Superior temporal gyrus (tissue), 1 donor: ENCODE results near the gene PWWP2B.
"Not testable (repeated sequence)": the region's sequence is repeated elsewhere in the genome, so short reads cannot be mapped to it uniquely, and the experiment has no call there.

Source experiments
- DNase-seq: peaks from one replicate; pipeline ENCODE4 v3.0.0-alpha.2; 2016; ENCODE audit errors: extremely low spot score

Gene PWWP2B

GRCh38 chr10:132433671-132434340 is 36.8 kb downstream of the PWWP2B start:
- DNase-seq = no peak

DNA sequence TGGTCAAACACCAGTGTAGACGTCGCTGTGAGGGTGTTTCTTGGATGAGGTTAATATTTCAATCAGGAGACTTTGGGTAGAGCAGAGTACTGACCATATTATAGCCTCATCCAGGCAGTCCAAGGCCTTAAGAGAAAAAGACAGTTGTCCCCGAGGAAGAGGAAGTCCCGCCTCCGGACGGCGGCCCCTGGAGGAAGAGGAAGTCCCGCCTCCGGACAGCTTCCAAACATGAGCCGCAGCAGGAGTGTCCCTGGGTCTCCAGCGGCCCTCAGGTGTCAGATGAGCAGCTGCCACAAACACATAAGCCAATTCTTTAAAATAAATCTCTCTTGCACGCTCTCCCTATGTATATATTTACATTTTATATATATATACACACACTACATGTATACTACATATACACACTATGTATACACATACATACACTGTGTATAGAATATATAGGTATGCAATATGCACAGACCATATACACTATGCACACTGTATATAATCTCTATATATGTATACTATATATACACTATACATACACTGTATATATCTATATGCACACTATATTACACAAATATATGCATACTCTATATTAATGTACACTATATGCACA is 37.5 kb downstream of the PWWP2B start:
- no peak for DNase-seq

GRCh38 chr10:132435320-132435719 is 38.3 kb downstream of the PWWP2B start:
- DNase-seq = not testable (repeated sequence)

GRCh38 chr10:132436096-132436495 is 39.1 kb downstream of the PWWP2B start:
- DNase-seq = not testable (repeated sequence)

- DNase-seq = no peak
Observed at GRCh38 chr10:132436861-132437410, 39.9 kb downstream of the PWWP2B start.

DNA sequence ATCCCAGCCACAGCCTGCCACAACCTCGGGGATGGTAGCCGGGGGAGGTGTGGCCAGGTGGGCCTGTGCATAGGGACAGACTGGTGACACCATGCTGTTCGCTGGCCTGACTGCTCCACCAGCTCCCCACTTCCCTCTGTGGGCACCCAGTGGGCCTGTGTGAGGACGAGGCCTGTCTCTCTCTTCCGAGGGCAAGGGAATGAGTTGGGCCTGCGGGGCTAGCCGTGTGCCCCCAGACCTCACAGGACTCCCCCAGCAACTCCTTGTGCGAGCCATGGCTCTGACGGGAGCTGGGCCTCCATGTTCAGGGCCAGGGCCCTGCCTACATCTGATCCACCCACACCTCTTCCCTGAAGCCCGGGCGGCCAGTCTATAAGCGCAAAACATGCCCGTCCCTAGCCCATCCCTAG is 40.5 kb downstream of the PWWP2B start:
- DNase-seq = no peak

GRCh38 chr10:132438091-132439024 is 41.4 kb downstream of the PWWP2B start:
- DNase-seq = no peak

DNA sequence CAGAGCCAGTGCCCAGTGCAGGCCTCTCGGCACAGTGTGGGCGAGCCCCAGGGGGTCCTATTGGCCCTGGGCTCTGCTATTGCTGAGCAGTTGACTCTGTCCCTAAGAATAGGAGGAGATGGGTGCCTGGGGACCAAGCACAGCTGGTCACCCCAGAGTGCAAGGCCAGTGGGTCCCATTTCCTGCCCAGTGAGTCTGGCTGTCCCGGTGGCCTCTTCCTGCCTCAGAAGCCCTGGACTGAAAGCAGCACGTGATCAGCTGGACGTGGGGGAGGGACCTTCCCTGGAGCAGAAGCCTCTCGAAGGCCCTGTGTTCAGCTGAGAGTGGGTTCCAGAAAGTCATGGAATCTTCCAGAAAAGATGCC is 42.0 kb downstream of the PWWP2B start:
- DNase-seq = no peak

- DNase-seq = no peak
Observed at GRCh38 chr10:132439424-132440163, 42.6 kb downstream of the PWWP2B start.

DNA sequence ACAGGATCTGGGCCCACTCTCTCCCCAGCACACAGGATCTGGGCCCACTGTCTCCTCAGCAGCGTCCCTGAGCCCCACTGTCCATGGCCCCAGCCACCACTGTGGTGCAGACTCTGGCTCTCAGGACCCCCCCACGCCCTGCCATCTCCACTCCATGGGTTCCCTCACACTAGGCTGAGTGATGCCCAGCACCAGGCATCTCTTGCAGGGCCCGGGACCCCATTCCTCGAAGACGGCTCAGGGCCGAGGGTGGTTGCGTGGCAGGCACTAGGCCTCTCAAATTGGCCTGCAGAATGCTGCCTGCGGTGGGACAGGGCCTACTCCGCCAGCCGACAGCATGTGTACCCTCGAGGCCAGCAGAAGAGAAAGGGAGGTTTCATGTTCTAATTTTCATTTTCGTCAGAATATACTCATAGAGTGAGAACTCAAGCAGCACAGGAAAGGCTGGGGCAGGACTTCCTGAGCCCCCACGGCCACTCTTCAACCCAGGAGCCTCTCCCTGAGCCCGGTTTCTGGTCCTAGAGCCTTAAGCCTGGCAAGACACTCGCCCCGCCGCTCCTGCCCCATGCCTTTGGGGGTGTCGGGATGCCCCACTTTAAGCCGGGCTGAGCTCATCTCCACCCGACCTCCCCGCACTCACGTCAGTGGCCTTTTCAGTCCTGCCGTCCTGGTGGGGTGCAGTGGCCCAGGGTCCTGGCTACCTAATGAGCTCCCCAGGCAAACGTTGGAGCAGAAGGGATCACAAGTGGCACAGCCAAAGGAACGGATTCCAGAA is 44.0 kb downstream of the PWWP2B start:
- DNase-seq = no peak

- DNase-seq = no peak
Observed at GRCh38 chr10:132441818-132442524, 45.0 kb downstream of the PWWP2B start.

DNA sequence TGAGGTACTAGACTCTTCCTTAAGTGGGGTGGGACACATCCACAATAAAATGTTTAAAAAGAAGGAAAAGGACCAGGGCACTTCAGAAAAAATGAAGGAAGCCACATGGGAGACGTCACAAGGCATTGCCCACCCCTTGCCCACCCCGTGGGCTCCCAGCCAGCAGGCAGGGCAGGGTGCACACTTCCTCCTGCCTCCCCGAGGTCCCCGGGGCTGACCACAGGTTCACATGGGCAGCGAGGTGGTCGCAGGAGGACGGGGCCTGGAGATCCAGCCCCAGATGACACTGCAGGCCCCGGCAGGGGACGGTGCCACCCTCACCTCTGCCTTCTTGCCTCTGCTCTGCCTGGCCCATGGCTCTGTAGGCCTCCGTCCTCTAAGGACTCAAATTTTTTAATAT is 45.6 kb downstream of the PWWP2B start:
- no peak for DNase-seq

DNA sequence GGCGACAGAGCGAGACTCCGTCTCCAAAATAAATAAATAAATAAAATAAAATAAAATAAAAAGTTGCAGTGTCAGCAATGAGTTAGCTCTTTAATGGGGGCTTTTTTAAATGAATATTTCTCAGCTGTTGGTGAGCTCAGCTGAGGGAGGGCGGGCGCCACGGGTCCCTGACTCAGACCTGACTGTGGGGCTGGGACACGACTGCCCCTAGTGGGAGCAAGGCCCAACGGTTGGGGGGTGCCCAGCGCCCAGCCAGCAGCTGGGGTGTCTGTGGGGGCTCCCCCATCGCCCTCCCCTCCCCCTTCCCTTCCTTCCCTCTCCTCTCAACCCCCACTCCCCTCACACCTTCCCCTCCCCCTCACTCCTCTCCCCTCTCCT is 46.6 kb downstream of the PWWP2B start:
- no peak for DNase-seq

GRCh38 chr10:132443983-132444876 is 47.2 kb downstream of the PWWP2B start:
- no peak for DNase-seq

DNA sequence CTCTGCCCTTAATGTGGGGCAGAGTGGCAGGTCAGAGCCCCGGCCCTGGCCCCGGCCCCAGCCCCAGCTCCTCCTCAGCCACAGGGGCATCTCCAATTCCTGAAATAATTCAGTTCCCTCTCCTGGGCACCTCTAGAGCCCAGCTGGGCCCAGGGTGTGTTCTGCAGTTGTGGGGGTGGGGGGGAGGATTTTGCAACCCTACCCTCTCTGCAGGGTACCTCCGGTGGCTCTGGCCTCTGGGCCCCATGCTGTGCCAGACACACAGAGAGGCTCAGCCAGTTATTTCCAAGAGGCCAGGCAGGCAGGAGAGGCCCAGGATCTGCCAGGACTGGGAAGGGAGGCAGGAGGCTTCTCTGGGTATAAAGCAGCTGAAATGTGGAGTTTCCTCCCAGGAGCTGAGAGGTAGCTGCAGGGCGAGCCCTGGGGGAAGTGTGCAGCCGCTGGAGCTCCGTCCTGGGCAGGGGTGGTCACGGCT is 47.9 kb downstream of the PWWP2B start:
- DNase-seq = no peak

GRCh38 chr10:132445516-132446194 is 48.7 kb downstream of the PWWP2B start:
- no peak for DNase-seq

DNA sequence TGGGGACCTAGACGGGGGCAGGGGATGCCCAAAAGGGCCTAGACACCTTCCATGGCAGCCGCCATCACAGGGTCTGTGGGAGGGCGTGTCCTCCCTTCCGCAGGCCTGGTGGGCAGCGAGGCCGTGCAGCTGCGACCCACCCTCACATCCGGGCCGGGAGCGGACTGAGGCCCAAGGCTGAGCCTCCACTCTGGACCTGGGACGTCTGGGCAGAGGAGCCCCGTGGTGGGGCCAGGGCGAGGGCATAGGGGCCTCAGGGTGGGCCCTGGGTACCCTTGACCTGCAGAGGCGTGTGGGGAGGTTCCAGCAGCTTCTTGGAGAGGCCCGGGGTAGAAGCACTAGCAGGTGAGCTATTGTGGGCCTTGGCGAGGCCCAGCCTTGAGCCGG is 49.2 kb downstream of the PWWP2B start:
- no peak for DNase-seq

DNA sequence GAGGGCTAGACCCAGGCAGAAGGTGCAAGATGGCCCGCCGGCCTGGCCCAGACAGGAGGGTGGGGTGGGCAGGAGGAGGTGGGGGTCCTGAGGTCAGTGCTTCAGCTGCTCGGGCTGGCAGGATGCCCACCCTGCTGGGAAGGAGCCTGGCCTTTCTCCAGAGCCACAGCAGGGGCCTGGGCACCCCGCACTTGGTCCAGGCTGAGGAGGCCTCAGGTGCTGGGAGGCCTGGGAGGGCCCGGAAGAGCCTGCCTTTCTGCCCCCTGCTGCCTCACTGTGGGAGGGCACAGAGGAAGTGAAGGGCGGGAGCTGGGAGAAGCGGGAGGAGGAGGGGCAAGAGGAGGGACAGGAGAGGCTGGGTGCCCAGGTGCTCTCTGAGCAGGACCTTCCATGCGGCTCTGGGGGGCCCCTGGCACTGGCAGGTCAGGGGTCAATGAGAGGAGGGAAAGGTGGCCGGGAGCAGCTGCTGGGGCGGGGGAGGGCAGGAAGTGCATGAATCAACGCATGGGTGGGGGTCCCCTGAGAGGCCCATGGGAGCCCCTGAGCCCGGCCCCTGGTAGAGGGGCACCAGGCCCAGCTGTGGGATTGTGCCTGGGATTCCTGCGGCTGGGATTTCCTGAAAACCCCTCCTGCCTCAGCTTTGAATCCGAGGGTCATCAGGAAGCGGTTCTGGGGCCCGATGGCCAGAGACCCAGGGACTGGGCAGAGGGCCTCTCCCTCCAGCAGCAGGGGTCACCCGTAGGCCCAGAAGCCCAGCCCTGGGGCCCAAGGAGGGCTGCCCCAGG is 49.9 kb downstream of the PWWP2B start:
- no peak for DNase-seq
